Transverse colon (tissue), 4 donors: ENCODE results near the gene E4F1. TPM values are rescaled to one million over a fixed set of nuclear protein-coding genes. Genes with fewer than 3 reads are reported as not detected.
"Not testable (repeated sequence)": the region's sequence is repeated elsewhere in the genome, so short reads cannot be mapped to it uniquely, and the experiment has no call there.

Source experiments
- DNase-seq: peaks from one replicate; pipeline ENCODE4 v3.0.0-alpha.2; 2019
- H3K27ac ChIP-seq, 4 donors: fragments of 200-600 bp; sonication (generic); 2 replicates each; pipeline ENCODE4 v1.5.1; 2016 to 2018; ENCODE audit warnings: inconsistent platforms in 4 of 4
- H3K27me3 ChIP-seq: fragments of 200-600 bp; sonication (generic); 2 replicates; pipeline ENCODE4 v1.5.1; 2017; ENCODE audit warnings: inconsistent platforms
- H3K36me3 ChIP-seq, 4 donors: fragments of 200-600 bp; sonication (generic); 2 replicates each; pipeline ENCODE4 v1.5.1; 2017 to 2019; ENCODE audit warnings: inconsistent platforms in 4 of 4
- H3K4me1 ChIP-seq, 4 donors: fragments of 200-600 bp; sonication (generic); 2 replicates each; pipeline ENCODE4 v1.5.1; 2017 to 2020; ENCODE audit warnings: inconsistent platforms in 4 of 4
- H3K4me3 ChIP-seq, 4 donors: fragments of 200-600 bp; sonication (generic); 1 replicate in 1 of 4; 2 replicates in 3 of 4; pipeline versions ENCODE4 v1.5.1 to v1.6.1; 2017 to 2019; ENCODE audit warnings: inconsistent platforms in 4 of 4
- H3K9me3 ChIP-seq, 2 donors: fragments of 200-600 bp; sonication (generic); 2 replicates each; pipeline ENCODE4 v1.5.1; 2017 to 2019; ENCODE audit warnings: inconsistent platforms in 2 of 2
- EP300 ChIP-seq: sonication (generic); formaldehyde crosslinking; IDR thresholded peaks from one replicate; pipeline ENCODE4 v1.6.1; 2017; ENCODE audit warnings: antibody characterized with exemption, low read depth
- POLR2A ChIP-seq: fragments of 450-650 bp; IDR thresholded peaks from one replicate; pipeline ENCODE4 v1.6.1; 2016; ENCODE audit warnings: antibody characterized with exemption, mild to moderate bottlenecking, moderate library complexity
- POLR2AphosphoS5 ChIP-seq, 3 donors: sonication (generic); formaldehyde crosslinking; IDR thresholded peaks; one replicate each; pipeline ENCODE4 v1.6.1; 2016; ENCODE audit warnings: antibody characterized with exemption in 3 of 3
- WGBS, 2 donors: methylation state at CpG; one replicate each; pipeline ENCODE4 v1.1.5; 2018; ENCODE audit warnings: low coverage in 1 of 2; 5-methylcytosine and 5-hydroxymethylcytosine counted together
- in situ Hi-C, 4 donors: fragments of 200-750 bp; cut with MboI; loops; one replicate each; pipeline versions ENCODE4 v1.15.0 to v1.15.1; 2017; ENCODE audit warnings: low sequenced_read_pairs in 3 of 4, low pct_ligation_motif_present in 1 of 4, low pct_unique_long_range_greater_than_20kb in 1 of 4
- intact Hi-C: fragments of 100-400 bp; cut with DNase I; formaldehyde crosslinking; loops from one replicate; pipeline ENCODE4 v1.15.1; 2023; ENCODE audit warnings: low total_unique reads
- total RNA-seq, 4 donors: library from RNA; depleted of rRNA; stranded (reverse); fragments of >200 nt; gene quantifications; one replicate each; pipeline ENCODE4 v1.1.0, GENCODE V29; 2016
- TF ChIP-seq, protein P1 (sequence below), 5 experiments: fragments of 200-600 bp in 3 of 5; fragments of 450-650 bp in 2 of 5; sonication (generic) in 3 of 5; IDR thresholded peaks; 1 replicate in 2 of 5; 2 replicates in 3 of 5; pipeline ENCODE4 v1.5.1; 2016 to 2017; ENCODE audit warnings: antibody characterized with exemption in 5 of 5, inconsistent platforms in 3 of 5, mild to moderate bottlenecking in 2 of 5, moderate library complexity in 1 of 5

Gene E4F1
- total RNA-seq, 4 donors from 2014 or later, result 36.5 to 124 (median 53.6) TPM

DNA sequence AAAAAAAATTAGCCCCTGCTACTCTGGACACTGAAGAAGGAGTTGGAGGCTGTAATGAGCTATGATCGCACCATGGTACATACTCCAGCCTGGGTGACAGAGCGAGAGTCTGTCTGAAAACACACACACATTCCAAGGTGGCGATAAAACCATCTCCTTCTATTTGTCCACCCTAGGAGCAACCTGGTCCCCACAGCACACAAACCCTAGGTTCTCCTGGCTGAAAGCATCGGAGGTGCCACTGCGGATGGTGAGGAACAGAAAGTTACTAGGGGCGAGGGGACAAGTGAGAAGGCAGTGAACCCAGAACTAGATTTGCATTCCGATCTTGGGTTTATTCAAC lies 29.4 kb downstream of the E4F1 start:
- Histone ChIP-seq H3K9me3 (no peaks in the 10 kb centered on the region), H3K27ac (peak overlapping the region in 3 of 4 donors; percentile 92 to 93 (median 92)), H3K36me3 (peaks cover 0 to 47% (median 16%) of the 10 kb centered on the region in 4 donors), H3K4me1 (peaks cover 10 to 20% (median 17%) of the 10 kb centered on the region in 4 donors), H3K4me3 (no peak overlapping the region), H3K27me3 (no peaks in the 10 kb centered on the region)
- in situ Hi-C loops (no loop called here), intact Hi-C loops (no loop called here)
- WGBS, 2 donors, result 82 to 88% methylated on average over 5 to 7 of the region's 7 CpGs
- TF ChIP-seq POLR2A (no peak), POLR2AphosphoS5 (IDR thresholded peaks at IDR 0.05) (no peak), EP300 (no peak)
- TF ChIP-seq, protein P1, sequence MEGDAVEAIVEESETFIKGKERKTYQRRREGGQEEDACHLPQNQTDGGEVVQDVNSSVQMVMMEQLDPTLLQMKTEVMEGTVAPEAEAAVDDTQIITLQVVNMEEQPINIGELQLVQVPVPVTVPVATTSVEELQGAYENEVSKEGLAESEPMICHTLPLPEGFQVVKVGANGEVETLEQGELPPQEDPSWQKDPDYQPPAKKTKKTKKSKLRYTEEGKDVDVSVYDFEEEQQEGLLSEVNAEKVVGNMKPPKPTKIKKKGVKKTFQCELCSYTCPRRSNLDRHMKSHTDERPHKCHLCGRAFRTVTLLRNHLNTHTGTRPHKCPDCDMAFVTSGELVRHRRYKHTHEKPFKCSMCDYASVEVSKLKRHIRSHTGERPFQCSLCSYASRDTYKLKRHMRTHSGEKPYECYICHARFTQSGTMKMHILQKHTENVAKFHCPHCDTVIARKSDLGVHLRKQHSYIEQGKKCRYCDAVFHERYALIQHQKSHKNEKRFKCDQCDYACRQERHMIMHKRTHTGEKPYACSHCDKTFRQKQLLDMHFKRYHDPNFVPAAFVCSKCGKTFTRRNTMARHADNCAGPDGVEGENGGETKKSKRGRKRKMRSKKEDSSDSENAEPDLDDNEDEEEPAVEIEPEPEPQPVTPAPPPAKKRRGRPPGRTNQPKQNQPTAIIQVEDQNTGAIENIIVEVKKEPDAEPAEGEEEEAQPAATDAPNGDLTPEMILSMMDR (IDR thresholded peaks at IDR 0.05), result no peak
- DNase-seq, result no peak

DNA sequence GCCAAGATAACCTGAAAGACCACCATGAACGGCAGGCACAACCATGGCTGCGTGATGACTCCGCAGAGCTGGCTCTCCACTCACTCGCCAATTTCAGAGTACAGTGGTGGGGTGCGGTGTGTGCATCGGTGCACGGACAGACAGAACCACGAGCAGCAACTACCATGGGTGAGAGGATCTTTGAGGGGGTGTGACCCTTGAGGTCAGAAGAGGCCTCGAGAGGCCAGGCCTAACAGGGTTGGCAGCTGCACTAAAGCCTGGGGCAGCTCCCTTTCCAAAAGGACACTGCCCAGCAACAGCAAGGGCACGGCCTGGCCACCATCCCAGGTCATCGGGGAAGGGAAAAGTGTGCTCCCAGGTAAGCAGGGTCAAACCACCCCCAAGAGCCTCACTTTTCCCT lies 29.9 kb downstream of the E4F1 start:
- WGBS, 2 donors, result 82% methylated on average over 8 to 11 of the region's 11 CpGs
- TF ChIP-seq EP300 (no peak), POLR2AphosphoS5 (IDR thresholded peaks at IDR 0.05) (no peak), POLR2A (no peak)
- TF ChIP-seq, protein P1 (IDR thresholded peaks at IDR 0.05), result no peak
- intact Hi-C loops, result no loop called here
- no peaks in the 10 kb centered on the region for H3K27me3 ChIP-seq
- in situ Hi-C loops, result no loop called here
- peaks cover 10 to 20% (median 17%) of the 10 kb centered on the region in 4 donors for H3K4me1 ChIP-seq
- no peak for DNase-seq
- H3K9me3 ChIP-seq, result no peaks in the 10 kb centered on the region
- no peak overlapping the region for H3K4me3 ChIP-seq
- H3K27ac ChIP-seq, result no peak overlapping the region
- H3K36me3 ChIP-seq, result peaks cover 0 to 52% (median 18%) of the 10 kb centered on the region in 4 donors

DNA sequence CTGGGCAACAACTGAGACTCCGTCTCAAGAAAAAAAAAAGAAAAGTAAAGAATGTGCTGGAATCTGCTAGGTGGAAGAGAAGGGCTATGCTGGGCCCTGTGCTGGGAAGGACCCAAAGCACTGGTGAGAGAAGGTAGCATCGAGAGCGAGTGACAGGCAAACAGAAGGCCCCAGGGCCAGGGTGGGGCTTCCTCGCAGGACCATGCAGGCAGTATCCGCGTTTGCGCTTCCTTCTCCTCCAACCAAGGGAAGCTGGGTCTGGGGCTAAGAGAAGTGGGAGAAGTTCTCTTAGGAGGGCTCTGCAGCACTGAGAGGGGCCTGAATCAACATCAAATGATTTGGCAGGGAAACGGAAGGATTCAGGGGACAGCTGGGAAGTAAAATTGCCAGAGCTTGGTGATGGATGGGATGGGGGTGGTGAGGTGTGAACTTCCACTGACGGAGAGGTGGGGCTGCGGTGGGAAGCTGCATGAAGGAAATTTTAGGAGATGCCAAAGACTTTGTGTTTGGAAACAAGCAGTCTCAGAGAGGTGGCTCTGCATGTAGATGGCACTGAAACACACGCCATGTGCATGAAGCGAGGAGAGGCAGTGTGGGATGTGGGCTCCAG lies 33.2 kb downstream of the E4F1 start:
- DNase-seq, result no peak
- H3K4me3 ChIP-seq, result no peak overlapping the region
- 92% methylated on average over 4 to 12 of the region's 12 CpGs for whole genome bisulfite sequencing, 2 donors
- in situ Hi-C loops, result no loop called here
- intact Hi-C loops, result no loop called here
- no peak overlapping the region for H3K27ac ChIP-seq
- peaks cover 4 to 10% (median 7%) of the 10 kb centered on the region in 4 donors for H3K4me1 ChIP-seq
- TF ChIP-seq EP300 (no peak), POLR2A (no peak), POLR2AphosphoS5 (IDR thresholded peaks at IDR 0.05) (no peak)
- TF ChIP-seq, protein P1 (IDR thresholded peaks at IDR 0.05), result no peak
- H3K9me3 ChIP-seq, result no peaks in the 10 kb centered on the region
- no peaks in the 10 kb centered on the region for H3K27me3 ChIP-seq
- peaks cover 0 to 81% (median 29%) of the 10 kb centered on the region in 4 donors for H3K36me3 ChIP-seq

DNA sequence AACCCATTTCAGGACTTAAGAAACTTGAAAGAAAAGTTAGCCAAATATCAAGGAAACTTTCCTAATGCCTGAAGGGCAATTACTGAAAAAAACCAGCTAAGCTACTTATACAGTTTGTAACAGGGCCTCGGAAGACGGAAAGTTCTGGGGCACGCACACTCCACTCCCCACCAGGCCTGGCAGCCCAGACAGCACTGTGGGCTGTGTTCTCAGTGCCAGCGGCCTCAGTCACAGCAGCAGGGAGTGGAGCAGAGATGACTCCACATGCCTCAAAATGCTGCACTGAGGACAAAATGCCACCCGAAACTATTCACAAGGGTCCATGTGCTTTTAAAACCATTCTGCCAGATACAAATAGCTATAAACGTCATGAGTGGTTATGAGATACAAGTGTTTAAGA lies 34.3 kb downstream of the E4F1 start:
- DNase-seq, result no peak
- in situ Hi-C loops, result no loop called here
- no peaks in the 10 kb centered on the region for H3K9me3 ChIP-seq
- TF ChIP-seq POLR2A (no peak), EP300 (no peak), POLR2AphosphoS5 (IDR thresholded peaks at IDR 0.05) (no peak)
- TF ChIP-seq, protein P1 (IDR thresholded peaks at IDR 0.05), result no peak
- H3K27ac ChIP-seq, result no peak overlapping the region
- H3K4me1 ChIP-seq, result no peaks in the 10 kb centered on the region
- intact Hi-C loops, result no loop called here
- no peak overlapping the region for H3K4me3 ChIP-seq
- 84 to 92% methylated on average over 4 to 6 of the region's 6 CpGs for WGBS, 2 donors
- peaks cover 0 to 92% (median 34%) of the 10 kb centered on the region in 4 donors for H3K36me3 ChIP-seq
- H3K27me3 ChIP-seq, result no peaks in the 10 kb centered on the region

DNA sequence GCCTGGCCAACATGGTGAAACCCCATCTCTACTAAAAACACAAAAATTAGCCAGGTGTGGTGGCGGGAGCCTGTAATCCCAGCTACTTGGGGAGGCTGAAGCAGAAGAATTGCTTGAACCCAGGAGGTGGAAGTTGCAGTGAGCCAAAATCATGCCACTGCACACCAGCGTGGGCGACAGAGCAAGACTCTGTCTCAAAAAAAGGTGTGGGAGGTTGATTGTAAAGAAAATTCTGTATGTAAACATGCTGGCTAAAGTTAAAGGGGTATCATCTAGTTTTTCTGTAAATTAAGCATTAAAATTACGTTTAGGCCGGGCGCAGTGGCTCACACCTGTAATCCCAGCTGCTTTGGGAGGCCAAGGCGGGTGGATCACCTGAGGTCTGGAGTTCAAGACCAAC lies 35.1 kb downstream of the E4F1 start:
- H3K27ac ChIP-seq, H3K4me3 ChIP-seq, H3K4me1 ChIP-seq, H3K9me3 ChIP-seq, H3K27me3 ChIP-seq, intact Hi-C loops, DNase-seq, in situ Hi-C loops: not testable (repeated sequence)
- H3K36me3 ChIP-seq, result peaks cover 0 to 93% (median 38%) of the 10 kb centered on the region in 4 donors
- WGBS, 2 donors, result 86 to 92% methylated on average over 4 to 7 of the region's 7 CpGs
